22Rv1 (cell line): ENCODE measurements around the gene NPEPL1.

Experiments used
- CTCF ChIP-seq: fragments of 450-650 bp; IDR thresholded peaks from 2 replicates; pipeline ENCODE4 v1.5.1; 2017; ENCODE audit warnings: mild to moderate bottlenecking
- ZFX ChIP-seq: fragments of 450-650 bp; IDR thresholded peaks from 2 replicates; pipeline ENCODE4 v1.6.1; 2017; ENCODE audit warnings: antibody characterized with exemption, borderline replicate concordance

GRCh38 chr20:58668901-58669286 is 23.7 kb upstream of the NPEPL1 start:
- TF ChIP-seq CTCF: no peak
- TF ChIP-seq ZFX: no peak
